GM21786 (cell line): ENCODE results near the gene ELFN1.
"Not testable (repeated sequence)": the region's sequence is repeated elsewhere in the genome, so short reads cannot be mapped to it uniquely, and the experiment has no call there.

Experiments used
- ATAC-seq: cut with Tn5 transposase; IDR thresholded peaks from one replicate; pipeline ENCODE4 v1.9.1; 2021; ENCODE audit not compliant: unreplicated experiment

The ELFN1 gene

GRCh38 chr7:1706721-1707613 is 36.9 kb downstream of the ELFN1 start:
- ATAC-seq = no peak

DNA sequence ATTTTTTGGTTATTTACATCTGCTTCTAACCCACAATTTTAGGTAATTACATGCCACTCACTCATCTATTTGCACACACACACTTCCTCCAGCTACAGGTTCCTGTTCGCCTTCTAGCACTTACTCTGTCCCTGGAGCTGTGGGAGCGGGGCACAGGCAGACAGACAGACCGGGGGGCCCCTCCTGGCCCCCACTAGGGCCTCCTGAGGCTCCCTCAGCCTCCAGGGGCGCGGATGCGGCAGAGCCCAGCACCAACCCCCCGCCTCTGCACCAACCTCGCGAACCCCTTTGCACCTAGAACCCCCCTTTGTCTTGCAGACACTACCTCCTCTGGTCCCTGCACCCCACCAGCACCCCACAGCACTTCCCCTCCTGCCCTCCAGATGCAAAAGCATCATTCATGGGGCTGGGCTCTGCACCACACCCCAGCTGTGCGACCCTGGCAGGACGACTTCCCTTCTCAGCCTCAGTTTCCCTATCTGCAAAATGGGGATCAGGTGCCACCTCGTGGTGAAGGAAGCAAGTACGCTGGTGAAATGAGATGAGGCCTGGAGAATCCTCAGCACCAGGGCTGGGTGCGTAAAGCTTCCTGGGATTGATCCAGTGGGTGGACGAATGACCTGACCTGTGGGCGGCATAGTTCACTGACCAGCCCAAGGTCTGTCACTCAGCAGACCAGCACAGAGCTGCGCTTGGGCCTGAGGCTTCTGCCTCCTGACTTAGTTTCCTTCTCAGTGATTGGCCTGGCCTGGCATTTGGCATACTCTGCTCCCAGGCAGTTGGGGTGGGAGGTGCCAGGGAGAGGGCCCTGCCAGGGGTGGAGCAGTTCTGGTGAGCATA is 37.9 kb downstream of the ELFN1 start:
- ATAC-seq = no peak

DNA sequence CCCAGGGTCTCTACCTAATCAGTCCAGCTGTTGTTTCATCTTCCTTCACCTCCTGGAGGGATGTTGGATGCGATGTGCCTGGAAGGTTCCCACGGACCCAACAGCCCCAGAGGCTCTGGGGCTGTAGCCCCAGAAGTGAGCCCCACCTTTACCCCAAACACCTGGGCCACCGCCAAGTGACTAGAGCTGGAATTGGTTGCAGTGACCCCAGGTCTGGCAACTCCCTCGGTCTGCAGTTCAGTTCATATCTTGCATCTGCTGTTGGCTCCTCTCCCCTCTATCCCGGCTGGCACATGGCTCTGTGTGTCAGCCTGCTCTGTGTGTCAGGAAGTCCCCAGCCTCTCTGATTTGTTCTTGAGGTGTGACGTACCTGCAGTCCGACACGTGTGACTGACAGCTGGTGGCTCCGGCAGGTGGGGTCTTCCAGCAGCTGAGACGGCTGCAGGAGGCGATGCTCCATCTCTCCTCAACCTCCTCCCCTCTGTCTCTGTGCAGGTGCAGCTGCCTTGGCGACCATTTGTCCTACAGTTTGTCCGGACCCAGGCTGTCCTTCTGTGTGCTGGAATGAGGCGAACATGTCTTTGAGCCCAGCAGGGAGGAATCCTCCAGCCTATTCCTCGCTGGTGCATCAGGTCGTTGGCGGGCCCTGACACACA is 38.6 kb downstream of the ELFN1 start:
- ATAC-seq = no peak

GRCh38 chr7:1709281-1709680 is 39.2 kb downstream of the ELFN1 start:
- ATAC-seq = no peak

- ATAC-seq = no peak
Observed at GRCh38 chr7:1709900-1710299, 39.8 kb downstream of the ELFN1 start.

- no peak for ATAC-seq
Observed at GRCh38 chr7:1710936-1711335, 40.9 kb downstream of the ELFN1 start.

DNA sequence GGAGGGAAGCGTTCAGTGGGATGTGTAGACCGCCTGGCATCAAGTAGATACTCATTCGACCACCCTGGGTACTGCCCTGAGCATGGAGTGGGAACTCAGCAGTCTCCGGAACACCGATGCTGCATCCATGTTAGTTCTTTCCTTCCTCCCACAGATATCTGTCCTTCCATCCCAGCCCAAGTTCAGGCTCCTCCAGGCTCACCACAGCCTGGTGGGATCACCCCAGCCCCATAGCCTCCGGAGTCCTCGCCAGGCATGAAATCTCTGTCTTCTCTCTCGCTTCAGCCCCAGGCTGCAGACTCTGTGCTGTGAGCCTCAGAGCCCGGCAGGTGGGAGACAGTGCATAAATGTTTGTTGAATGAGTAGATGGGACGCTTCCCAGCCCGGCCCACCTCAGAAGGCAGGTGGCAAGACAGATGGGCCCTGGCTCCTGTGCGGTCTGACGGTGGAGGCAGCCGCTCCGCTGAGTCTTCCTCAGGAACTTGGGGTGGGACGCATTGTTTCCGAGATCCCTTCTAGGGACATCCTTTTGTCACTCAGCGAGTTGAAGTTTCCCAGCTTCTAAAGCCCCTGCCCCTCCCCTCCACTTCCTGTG is 42.9 kb downstream of the ELFN1 start:
- no peak for ATAC-seq

GRCh38 chr7:1713502-1714484 is 43.7 kb downstream of the ELFN1 start:
- ATAC-seq = no peak

DNA sequence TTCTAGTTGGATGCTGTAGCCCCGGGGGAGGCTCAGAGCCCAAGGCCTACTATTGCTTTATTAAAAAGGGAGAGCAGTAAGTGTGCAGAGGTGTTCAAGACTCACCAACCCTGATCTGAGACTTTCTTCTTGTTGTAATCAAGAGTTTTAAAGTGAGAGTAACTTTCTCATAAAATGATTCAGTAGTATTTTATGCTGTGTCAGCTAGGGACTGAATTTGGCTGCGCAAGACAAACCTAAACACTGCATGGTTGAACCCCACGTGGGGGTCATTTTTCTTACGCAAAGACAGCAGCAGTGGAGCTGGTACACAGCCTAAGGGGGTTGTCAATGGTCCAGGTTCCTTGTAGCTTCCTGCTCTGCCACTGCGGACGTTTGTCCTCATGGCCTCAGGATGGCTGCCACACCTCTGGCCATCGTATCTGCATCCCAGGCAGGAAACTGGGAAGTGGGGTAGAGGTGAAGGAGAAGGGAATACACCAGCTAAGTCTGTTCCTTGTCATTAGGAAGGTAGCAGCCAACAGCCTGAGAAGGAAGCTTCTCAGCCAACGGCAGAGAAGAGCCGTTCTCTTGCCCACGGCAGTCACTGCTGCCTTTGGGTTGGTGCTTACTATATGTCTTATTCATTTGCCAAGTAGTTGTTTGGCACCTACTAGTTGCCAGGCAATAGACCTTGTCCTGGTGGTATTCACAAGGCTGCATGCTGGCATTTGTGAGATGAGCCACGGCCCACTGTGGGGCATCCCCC is 44.7 kb downstream of the ELFN1 start:
- no peak for ATAC-seq

GRCh38 chr7:1715331-1715625 is 45.2 kb downstream of the ELFN1 start:
- ATAC-seq = no peak

DNA sequence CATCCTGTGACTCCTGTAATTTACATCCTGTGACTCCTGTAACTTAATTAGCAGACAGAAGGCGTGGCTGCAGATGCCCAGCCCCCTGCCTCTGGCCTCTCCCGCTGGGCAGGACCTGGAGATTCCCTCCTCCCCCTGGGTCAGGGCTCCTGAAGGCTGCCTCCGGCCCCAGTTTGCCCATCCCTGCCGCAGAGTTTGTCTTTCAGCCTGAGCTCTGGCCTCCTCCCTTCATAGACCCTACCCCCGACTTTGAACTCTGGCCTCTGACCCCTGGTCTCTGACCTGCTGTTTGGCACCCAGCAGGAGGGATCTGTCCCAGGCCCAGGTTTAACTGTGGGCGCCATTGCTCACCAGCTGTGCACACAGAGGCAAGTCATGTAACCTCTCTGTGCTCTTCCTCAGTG is 45.6 kb downstream of the ELFN1 start:
- no peak for ATAC-seq

GRCh38 chr7:1716263-1717094 is 46.4 kb downstream of the ELFN1 start:
- ATAC-seq = no peak

GRCh38 chr7:1717095-1717483 is 47.0 kb downstream of the ELFN1 start:
- ATAC-seq = no peak

DNA sequence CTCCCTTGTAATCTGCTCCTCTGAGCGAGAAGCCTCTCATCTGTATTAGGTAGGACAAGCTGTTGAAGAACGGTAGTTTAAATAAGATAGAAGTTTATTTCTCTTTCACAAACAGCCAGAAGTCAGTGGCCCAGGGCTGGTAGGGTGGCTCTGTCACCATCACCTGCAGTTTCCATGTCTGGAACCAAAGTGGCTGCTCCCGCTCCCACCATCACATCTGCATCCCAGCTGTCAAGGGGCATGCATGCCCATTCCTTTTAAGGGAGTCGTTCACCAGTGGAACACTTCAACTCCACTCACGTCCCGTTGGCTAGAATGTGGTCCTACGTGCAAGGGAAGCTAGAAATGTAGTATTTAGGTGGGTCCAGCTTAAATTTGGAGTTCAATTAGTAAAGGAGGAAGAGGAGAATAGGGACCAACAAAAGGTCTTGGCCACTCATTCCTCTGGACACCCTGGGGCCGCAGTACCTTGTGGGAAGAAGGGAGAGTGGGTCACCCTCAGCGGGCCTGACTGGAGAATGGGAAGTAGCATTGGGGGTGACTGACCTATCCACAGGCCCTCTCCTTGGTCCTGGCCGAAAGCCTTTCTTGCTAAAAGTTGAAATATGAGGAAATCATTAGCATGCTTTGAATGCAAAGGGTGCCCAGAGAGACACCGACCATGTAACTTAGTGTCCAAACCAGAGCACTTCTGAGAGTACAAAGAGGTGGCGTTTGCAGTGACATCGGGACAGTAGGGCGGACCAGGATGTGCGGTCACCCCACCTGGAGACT is 48.0 kb downstream of the ELFN1 start:
- ATAC-seq = no peak

DNA sequence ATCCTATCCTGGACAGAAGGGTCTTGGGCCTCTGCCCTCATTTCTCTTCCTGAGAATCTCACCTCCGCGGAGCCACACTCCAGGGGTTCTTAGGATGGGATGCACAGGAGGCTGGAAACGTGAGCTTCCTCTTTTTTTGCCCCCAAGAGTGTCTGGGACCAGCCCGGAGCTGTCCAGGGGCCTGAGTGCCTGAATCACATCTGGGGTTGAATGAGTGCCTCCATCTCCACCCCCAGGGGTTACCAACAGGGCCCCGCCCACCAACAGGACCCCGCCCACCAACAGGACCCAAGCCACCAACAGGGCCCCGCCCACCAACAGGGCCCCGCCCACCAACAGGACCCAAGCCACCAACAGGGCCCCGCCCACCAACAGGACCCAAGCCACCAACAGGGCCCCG is 48.8 kb downstream of the ELFN1 start:
- ATAC-seq = not testable (repeated sequence)

- ATAC-seq = not testable (repeated sequence)
Observed at GRCh38 chr7:1719256-1719655, 49.2 kb downstream of the ELFN1 start.

GRCh38 chr7:1719913-1720312 is 49.8 kb downstream of the ELFN1 start:
- ATAC-seq = no peak

- no peak for ATAC-seq
Observed at GRCh38 chr7:1720326-1720725, 50.2 kb downstream of the ELFN1 start.
